ENCODE results near the gene ERCC6L.

ERCC6L gene

DNA sequence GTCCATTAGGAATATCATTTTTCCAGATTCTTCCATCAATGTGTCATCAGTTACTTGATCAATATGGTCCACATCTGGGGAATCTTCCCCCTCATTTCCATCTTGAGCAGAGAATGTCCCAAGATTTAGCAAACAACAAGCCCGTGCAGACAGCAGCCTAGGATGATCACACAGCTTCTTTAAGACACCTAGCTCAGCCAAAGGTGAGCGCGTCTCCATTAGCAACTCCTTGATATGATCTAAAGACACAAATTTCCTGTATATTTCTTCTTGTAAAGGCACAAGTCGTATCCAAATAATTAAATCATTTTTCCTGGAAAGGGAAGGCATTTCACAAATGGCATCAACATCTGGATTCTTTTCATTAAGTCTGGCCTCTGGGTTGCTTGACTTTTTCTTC lies 31.5 kb downstream of the ERCC6L start:
- DNase-seq (ENCODE audit: low spot score): no peak
- ChIA-PET CTCF (no interaction called here), POLR2A (ENCODE audit: low non-redundant PET) (no interaction called here)
- H3K27ac ChIP-seq: no peak overlapping the region
- TF ChIP-seq, protein P1, sequence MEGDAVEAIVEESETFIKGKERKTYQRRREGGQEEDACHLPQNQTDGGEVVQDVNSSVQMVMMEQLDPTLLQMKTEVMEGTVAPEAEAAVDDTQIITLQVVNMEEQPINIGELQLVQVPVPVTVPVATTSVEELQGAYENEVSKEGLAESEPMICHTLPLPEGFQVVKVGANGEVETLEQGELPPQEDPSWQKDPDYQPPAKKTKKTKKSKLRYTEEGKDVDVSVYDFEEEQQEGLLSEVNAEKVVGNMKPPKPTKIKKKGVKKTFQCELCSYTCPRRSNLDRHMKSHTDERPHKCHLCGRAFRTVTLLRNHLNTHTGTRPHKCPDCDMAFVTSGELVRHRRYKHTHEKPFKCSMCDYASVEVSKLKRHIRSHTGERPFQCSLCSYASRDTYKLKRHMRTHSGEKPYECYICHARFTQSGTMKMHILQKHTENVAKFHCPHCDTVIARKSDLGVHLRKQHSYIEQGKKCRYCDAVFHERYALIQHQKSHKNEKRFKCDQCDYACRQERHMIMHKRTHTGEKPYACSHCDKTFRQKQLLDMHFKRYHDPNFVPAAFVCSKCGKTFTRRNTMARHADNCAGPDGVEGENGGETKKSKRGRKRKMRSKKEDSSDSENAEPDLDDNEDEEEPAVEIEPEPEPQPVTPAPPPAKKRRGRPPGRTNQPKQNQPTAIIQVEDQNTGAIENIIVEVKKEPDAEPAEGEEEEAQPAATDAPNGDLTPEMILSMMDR (conservative IDR thresholded peaks at IDR 0.05; ENCODE audit: low read depth): no peak

DNA sequence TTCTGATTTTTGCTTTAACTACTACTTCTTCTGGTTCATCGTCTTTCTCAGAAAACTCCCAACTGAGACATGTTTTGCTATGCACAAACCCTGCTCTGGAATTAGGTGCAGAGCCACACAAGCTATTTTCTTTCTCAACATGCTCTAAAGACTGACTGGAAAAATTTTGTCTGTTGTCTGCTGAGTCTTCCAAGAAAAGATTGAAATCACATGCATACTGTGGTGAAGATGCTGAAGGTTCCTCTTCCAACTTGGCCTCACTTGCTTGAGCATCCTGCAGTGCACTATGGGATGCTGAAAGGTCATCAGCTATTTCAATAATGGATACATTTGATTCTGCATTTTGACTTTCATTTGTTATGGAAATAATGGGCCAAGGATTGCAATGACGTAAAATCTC lies 33.1 kb downstream of the ERCC6L start:
- POLR2A ChIA-PET (ENCODE audit: low non-redundant PET): no interaction called here
- CTCF ChIA-PET: interaction anchor here (0.7 kb wide), 1 partner anchor 11 kb away, joined by 6 read pairs; no protein-coding TSS in a partner anchor
- DNase-seq (ENCODE audit: low spot score): no peak
- TF ChIP-seq, protein P1 (conservative IDR thresholded peaks at IDR 0.05; ENCODE audit: low read depth): no peak
- no peak overlapping the region for H3K27ac ChIP-seq

DNA sequence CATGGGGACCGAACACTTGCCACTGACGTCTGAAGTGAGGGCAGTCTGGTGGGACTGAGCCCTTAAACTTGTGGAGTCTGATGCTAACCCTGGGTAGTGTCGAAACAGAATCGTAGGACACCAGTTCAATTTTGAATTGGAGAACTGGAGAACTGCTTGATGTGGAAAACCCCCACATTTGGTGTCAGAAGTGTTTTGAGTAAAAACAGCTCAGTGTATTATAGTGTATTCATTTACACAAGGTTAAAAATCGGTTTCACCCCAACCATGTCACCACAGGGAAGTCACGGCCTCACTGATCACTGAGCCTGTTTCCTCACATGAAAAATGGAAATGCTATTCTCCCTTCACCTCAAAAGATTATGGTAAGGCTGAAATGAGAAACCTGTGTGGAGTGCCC lies 35.4 kb downstream of the ERCC6L start:
- DNase-seq (ENCODE audit: low spot score): no peak
- ChIA-PET POLR2A (ENCODE audit: low non-redundant PET) (no interaction called here), CTCF (no interaction called here)
- H3K27ac ChIP-seq: no peak overlapping the region
- TF ChIP-seq, protein P1 (conservative IDR thresholded peaks at IDR 0.05; ENCODE audit: low read depth): no peak

DNA sequence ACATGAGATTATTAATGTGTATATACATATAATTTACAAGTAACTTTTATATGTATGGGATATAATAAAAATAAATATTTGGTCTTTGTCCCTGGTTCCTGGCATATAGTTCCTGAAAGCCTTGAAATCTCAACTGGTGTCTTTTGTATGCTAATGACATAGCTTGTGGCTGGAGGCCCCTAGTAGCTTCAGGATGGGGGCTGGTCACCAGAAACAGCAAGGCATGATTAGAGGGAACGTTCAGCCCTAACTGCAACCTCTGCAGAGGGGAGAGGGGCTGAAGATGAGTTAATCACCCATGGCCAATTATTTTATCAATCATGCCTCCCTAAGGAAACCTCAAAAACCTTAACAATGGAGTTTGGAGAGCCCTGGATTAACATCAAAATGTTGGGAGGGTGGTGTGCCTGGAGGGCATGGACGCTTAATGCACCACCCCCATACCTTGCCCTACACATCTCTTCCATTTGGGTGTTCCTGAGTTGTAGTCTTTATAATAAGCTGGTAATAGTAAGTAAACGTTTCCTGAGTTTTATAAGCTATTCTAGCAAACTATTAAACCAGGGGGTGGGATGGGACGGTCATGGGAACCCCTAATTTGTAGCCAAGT lies 35.9 kb downstream of the ERCC6L start:
- CTCF ChIA-PET: interaction anchor here (0.6 kb wide), 1 partner anchor 264 kb away, joined by 5 read pairs; no protein-coding TSS in a partner anchor
- no peak overlapping the region for H3K27ac ChIP-seq
- TF ChIP-seq, protein P1 (conservative IDR thresholded peaks at IDR 0.05; ENCODE audit: low read depth): no peak
- POLR2A ChIA-PET (ENCODE audit: low non-redundant PET): no interaction called here
- DNase-seq (ENCODE audit: low spot score): no peak

DNA sequence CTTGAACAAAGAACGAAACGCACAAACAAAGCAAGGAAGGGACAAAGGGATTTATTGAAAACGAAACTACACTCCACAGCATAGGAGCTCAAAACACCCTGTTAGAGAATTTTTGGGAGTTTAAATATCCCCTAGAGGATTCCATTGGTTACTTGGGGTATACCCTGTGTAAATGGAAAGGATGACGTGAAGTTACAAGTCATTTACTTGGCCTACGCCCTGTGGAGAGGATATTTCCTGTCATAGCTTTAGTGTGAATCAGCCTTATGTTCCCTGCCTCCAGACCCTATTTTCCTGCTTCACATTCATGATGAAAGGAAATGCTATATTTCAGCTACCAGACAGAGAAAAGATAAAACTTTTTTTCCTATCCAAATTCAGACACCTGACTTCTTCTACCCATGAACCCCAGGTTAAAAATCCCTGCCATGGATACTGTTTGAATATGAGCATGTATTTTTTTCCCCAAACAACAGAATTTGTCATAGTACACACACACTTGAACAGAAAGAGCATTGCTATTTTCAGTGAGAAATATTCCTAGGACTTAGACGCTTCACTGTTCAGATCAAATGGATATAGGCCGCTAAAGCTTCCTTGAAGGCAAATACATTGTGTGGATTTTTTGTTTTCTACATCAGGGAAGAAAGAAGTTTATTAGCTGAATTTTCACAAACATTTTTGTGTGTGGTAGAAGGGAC lies 36.8 kb downstream of the ERCC6L start:
- ChIA-PET CTCF (interaction anchor here (0.6 kb wide), 1 partner anchor 263 kb away, joined by 5 read pairs; no protein-coding TSS in a partner anchor), POLR2A (ENCODE audit: low non-redundant PET) (no interaction called here)
- DNase-seq (ENCODE audit: low spot score): peak; percentile 21
- H3K27ac ChIP-seq: no peak overlapping the region
- TF ChIP-seq, protein P1 (conservative IDR thresholded peaks at IDR 0.05; ENCODE audit: low read depth): no peak

DNA sequence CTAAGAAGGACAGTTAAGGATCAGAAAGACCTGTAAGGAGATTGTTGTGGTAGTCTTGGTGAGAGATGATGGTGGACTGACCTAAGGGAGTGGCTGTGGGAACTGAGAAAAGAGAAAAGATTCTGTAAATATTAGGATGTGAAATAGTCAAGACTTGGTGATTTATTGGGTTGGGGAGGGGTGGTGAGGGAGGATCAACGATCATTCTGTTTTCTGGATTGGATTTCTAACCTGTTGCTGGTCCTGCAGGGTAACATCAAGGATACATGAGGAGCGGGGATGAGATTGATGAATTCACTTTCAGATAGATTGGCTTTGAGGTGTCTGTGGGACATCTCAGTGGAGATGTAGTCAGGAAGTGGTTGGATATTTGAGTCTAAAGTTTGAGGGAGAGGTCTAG lies 55.9 kb downstream of the ERCC6L start:
- no peak for DNase-seq (ENCODE audit: low spot score)
- TF ChIP-seq, protein P1 (conservative IDR thresholded peaks at IDR 0.05; ENCODE audit: low read depth): no peak
- CTCF ChIA-PET: no interaction called here
- no peak overlapping the region for H3K27ac ChIP-seq
- POLR2A ChIA-PET (ENCODE audit: low non-redundant PET): no interaction called here

Data from RWPE1 (cell line).